Stomach (tissue), 4 donors: ENCODE measurements around the gene TRERF1.

Source experiments
- CTCF ChIP-seq, 7 experiments: fragments of 450-650 bp in 4 of 7; fragments of 200-600 bp in 3 of 7; sonication (generic) in 3 of 7; IDR thresholded peaks; one replicate each; pipeline ENCODE4 v1.5.1; 2016 to 2019; ENCODE audit warnings: antibody characterized with exemption in 7 of 7, control low read depth in 2 of 7, mild to moderate bottlenecking in 1 of 7
- POLR2AphosphoS5 ChIP-seq, 3 donors: sonication (generic); formaldehyde crosslinking; IDR thresholded peaks; one replicate each; pipeline ENCODE4 v1.6.1; 2016; ENCODE audit warnings: antibody characterized with exemption in 3 of 3

GRCh38 chr6:42175860-42176259 lies 275.9 kb downstream of the TRERF1 start:
- TF ChIP-seq CTCF (IDR thresholded peaks at IDR 0.05) (no peak), POLR2AphosphoS5 (IDR thresholded peaks at IDR 0.05) (no peak)
